ENCODE measurements around the gene SLC25A51.

Gene SLC25A51, protein sequence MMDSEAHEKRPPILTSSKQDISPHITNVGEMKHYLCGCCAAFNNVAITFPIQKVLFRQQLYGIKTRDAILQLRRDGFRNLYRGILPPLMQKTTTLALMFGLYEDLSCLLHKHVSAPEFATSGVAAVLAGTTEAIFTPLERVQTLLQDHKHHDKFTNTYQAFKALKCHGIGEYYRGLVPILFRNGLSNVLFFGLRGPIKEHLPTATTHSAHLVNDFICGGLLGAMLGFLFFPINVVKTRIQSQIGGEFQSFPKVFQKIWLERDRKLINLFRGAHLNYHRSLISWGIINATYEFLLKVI

DNA sequence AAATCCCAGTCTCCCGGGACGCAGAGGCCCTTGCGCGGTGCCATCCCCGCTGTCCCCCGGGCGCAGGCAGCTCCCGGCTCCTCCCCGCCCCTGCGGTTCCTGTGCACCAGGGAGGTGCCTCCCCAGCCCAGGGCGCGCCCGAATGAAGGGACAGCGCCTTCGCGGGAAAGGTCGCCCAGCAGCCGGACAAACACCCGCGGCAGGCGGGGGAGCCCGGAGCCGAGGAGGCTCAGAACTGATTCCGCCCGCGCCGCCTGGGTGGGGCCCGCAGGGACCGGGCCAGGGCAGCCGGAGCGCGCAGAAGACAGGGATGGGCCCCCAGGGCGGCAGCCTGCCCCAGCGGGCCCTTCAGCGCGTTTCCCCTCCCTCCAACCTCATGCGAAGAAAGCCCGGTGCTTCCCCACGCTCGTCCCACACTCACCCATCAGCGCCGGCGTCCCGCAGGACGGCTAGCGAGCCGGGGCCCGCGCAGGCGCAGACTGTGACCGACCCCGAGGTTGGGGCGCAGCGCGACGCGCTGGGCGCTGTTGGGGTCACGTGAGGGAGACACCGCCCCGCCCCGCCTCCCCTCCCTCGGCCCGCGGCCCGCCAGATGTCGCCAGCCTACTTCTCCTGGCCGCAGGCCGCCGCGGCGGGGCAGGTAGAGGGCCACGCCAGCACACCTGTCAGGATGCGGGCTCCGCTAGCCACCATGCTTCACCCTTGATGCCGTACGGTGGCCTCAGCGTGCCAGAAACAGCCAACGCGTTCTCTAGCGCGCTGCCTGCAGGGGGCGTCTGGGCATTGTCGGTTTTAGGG is at the start of gene SLC25A51:
TSS of gene SLC25A51 (minus strand) at position 481 of the 798 bp plus-strand sequence. CDS start 15,577 bp downstream, outside the sequence.
- DNase-seq, result peak; percentile 90

DNA sequence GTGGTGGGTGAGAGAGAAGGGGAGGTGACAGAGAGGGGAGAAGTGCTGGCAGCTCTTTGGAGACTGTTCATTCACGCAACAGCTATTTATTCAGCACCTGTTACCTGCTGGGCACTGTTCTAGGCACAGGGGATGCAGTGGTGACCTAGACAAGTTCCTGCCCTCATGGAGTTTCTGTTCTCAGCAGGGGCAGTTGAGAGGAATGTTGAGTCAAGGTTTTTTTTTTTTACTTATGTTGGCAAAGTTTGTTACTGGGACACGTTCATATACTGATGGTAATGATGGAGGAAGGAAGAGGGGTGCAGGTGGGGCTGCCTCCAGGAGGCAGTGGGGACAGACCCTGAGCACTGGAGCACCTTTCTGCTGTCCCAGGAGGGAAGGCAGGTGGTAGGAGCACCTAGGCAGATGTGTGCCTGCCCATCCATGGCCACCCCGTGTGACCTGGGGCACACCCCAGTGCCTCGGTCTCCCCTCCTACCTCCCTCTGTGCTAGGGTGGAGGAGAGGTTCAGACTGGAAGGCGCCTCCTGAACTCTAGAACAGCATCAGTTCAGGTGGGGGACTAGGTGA is 49.4 kb upstream of the SLC25A51 start:
- DNase-seq, result no peak

DNA sequence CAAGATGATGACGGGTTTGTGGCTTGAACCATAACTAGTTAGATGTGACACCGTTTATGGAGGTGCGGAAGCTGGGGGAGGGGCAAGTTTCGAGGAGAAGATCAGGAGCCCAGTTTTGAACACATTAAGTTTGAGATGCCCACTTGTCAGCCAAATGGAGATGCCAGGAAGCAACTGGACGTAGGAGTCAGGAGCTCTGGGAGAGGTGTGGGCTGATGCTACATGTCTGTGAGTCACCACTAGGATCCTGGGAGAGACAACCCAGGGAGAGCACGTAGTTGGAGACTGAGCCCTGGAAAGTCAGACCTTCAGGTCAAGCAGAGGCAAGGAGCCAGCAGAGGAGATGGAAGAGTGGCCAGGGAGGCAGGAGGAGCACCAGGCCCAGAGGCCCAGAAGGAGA is 48.8 kb upstream of the SLC25A51 start:
- no peak for DNase-seq

DNA sequence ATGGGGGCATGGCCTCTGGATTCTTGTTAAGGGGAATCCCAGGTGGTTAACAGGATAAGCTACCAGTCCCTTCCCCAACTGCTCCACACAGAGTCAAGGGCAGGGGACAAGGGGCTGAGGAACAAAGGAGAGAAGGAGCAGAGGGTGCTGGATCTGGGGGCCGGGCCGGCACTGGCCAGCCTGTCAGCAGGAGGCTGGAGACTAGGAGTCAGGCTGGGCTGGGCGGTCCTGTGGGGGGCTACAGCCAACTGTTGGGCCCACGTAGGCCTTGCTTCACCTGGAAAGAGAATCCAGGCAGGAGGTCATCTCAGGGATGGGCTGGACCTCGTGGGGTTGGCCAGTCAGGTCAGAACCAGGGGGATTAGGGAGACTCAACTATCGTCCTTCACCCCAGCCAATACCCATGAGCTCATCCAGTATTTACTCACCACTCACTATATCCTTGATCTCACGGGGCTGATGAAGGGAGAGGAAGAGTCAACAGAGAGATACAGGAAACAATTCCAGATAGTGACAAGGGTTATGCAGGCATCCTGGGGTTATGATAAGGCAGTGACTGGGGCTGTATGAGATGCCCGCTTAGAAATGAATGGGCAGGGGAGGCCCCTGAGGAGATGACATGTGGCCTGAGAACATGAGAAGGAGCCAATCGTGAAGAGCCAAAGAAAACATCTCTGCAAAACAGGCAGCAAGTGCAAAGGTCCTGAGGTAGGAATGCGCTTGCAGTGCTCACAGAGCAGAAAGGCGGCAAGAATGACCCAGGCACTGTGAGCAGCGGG is 47.9 kb upstream of the SLC25A51 start:
- DNase-seq, result no peak

DNA sequence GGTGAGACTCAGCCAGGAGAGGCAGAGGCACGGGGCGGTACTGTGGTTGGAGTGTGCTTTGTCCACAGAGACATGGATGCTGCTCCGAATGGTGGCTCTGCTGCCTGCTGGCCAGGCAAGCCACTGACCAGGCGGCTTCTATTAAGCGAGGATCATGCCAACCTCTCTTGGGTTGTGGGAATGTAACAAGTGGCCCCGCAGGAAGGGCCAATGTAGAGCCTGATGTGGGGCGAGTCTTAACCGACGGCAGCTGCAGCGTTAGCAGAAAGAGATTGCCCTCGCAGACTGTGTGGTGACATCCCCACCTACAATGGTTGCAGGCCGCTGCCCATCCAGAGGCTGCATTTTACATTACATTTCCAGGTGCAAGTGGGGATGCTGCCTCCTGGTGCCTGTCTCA is 46.6 kb upstream of the SLC25A51 start:
- DNase-seq, result no peak

DNA sequence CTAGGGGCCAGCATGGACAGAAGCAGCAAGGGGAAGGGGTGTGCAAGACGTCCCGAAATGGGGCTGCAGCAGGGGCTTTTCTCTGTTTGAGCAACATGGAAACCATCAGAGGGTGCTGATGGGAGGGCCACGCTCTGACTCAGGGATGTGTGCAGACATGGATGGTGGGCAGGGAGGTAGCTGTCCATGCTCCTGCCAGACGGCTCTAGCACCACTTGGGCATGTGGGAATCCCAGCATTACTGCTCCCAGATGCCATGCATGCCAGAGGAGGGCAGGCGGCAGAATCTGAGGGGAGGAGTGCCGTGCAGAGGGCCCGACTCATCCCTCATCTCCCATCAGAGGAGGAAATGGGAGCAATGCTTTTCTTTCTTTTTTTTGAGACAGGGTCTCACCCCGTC is 45.6 kb upstream of the SLC25A51 start:
- DNase-seq, result no peak

DNA sequence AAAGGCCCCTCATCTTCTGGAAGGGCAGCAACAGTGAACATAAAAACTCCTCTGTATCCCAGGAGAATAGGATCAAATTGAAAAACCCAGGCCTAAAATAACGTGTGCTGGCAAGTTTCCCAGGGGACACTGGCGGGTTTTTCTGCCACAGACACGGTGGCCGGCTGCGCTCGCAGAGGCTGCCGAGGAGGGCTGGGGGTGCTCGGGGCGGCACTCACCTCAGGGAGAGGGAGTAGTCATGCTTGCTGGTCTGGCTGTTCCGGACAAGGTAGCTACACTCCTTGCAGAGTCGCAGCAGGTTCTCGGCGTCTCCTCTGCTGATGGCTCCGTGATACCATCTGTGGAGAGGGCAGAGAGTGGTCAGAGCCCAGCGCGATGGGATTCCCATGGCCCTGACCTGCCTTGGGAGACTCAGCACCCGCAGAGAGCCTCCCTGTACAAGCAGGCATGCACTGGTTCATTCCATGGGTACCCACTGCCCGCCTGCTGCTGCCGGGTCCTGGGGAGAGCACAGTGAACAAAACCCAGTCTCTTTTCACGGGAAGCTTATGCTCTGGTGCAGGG is 44.6 kb upstream of the SLC25A51 start:
- DNase-seq, result no peak

DNA sequence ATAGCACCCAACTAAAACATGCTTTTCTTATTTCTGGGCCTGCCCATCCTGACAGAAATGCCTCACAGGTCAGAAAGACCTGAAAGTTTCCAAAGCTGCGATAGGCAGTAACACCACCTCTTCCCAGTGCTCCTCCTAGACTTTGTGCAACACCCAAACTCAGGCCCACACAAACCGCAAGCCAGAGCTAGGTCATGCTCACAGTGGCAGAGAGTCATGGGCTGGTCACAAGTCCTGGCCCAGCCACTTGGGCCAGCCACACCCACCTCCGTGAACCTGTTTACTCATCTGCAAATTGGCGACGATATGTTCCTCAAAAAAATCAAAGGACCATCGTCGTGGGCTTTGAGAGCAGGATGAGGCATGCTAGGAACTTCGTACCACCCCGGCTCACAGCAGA is 44.0 kb upstream of the SLC25A51 start:
- DNase-seq, result no peak

DNA sequence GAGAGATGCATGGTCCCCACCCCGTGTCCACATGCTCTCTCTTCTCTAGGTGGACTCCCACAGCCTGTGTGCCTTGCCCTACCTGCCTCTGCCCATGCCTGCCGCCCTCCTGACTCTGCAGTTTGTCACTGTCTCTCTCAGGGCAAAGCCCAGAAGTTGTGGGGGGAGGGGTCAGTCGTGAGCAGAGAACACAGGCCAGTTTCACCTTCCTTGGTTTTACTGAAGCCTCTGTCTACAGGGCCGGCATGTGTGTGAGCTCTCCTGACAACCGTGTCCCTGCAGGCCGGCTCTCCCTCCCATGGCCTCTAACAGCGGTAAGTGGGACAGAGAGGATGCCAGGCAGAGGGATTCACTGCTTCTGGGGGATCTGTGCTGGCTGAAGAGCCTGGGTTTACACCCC is 43.5 kb upstream of the SLC25A51 start:
- no peak for DNase-seq

DNA sequence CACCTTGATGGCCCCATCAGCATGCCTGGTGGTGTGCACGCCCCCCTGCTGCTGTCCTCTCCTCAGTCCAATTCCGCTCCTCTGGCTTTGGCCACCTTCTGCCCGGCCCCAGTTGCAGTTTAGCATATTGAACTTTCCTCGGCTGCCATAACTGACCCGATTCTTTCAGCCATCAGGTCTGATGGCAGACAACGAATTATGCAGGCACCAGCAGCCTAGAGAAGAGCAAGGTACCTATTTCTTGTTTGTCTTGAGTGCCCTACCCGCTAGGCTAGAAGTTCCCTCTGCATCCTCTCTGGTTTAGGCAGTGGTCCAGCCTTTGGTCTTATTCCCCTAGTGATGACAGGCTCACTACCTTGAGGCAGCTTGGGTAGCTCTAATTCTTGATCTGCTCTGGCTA is 43.0 kb upstream of the SLC25A51 start:
- no peak for DNase-seq

DNA sequence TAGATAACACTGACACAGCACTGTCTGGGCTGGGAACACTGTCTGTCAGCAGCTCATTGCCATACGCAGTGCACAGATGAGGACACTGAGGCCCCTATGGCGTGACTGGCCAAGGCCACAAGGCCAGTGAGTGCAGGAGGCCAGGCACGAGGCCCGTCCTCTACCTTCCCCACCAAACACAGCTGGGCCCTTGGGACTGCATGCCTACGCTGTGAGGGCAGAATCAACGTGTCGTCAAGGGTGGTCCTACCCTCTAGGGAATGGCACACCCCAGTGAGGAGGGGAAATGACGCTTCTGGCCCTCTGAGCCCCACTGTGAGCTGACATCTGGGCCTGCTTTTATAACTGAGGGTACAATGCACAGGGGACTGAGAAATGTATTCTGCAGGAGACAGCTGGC is 42.1 kb upstream of the SLC25A51 start:
- no peak for DNase-seq

DNA sequence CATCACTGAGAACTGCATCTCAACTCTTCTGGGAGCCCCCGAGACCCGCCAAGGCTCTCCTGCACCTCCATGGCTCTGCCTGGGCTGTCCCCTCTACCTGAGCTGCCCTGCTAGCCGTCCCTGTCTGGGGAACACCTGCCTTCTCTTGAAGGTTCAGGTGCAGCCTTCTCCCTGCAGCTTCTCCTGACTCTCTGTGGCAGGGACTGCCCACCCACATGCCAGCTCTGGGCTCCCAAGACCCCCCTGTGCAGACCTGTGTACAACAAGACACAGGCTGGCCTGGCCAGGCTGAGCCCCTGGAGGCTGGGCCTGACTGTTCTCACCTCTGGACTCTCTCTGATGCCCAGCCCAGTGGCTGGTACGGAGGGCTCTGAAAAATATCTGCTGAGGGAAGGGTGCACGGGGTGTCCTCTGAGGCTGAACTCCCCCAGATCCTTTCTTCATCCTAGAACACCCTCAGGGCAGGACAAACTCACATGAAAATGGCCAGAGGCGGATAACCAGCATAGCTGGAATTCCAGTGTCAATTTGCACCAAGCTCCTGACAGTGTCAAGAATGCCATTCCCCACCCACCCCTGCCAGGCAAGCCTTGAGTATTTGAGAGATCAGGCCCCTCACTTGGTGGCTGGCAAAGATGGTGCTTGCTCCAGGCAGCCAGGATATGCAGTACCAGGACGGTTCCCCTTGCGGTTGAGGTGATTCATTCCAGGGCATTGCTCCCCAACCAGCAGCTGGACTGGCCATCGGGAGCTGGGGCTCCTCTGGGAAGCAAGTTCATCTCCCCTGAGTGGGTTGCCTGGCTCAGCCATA is 40.9 kb upstream of the SLC25A51 start:
- DNase-seq, result no peak

DNA sequence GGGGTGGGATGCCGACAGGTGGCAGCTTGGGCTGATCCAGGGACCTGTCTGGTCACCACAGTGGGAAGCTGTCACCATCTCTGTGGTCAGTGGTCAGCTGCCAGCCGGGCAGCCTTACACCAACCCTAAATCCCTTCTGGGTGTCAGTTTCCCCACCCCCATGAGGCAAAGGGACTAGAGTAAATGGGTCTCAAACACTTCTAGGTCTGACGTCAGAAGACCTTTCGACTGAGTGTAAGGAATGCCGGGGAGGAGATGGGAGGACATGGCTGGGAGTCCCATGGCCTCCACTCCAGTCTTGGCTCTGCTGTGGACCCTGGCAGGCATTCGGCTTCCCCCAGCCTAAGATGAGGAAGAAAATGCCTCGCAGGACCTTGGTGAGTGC is 40.3 kb upstream of the SLC25A51 start:
- no peak for DNase-seq

DNA sequence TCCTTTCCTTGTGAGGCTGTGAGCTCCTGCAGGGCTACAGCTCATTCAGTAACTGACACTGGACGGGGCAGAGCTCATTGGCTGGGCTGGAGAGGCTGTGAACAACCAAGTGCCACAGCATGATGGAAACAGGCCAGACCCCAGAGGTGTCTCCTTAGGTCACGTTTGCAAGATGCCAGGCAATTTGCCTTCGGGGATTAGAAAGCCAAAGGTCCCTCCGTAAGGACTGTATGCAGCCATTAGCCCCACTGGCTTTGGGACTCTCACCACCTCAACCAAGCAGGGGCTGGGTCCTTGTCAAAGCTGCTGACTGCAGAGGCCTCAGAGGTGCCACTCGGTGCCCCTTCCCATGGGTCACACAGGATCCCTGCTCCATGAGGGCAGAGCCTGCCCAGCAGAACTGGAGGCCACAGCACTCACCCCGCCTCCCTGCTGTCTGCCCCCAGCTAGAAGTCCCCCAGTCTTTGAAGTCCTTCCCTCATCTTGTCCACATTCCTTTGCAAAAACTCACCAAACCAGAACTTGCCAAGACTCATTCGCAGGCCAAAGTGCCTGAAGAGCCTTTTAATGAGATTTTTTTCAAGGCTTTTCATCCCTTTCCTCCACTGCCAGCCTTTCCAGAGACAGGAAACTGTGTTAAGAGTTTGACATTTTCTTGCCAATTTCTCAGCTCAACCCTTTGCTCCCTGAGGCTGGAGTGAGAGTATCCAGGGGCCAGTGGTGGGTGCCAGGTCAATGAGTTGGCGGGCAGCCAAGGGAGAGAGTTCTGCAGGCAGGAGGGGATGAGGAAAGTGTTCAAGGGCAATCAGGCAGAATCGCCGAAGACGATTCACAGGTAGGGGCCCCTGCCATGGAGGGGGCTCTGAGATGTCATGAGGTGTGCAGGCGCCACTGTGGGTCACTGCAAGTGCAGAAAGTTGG is 39.7 kb upstream of the SLC25A51 start:
- DNase-seq, result no peak

DNA sequence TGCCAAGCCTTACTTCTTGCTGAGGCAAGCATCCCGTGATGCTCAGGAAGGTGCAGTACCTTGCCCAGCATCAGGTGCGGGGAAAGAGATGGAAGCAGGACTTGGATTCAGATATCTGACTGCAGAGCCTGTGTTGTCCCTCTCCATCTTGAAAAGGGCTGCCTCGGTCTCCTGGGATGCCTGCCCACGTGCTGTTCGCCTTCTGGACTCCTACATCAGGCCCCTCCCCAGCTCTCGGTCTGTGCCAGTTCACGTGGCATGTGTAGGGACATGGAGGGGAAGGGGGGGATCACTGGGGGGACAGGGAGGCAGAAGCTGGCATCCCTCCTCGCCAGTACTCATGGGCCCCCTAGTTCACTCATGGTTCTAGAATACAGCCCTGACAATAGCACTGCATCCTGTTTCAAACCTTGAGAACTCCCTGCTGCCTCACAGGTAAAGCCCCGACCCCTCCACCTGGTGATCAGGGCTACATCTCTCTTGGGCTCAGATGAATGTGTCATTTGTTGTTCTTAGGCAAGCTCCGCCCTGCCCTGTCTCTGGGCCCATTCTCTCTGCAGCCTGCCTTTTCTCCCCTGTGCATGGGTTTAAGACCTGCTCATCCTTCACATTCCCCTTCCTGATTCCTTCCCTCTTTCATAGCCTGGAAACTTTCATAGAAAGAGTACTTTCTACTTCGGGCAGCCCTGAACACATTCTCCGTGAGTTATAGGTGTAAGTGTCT is 38.9 kb upstream of the SLC25A51 start:
- DNase-seq, result no peak

DNA sequence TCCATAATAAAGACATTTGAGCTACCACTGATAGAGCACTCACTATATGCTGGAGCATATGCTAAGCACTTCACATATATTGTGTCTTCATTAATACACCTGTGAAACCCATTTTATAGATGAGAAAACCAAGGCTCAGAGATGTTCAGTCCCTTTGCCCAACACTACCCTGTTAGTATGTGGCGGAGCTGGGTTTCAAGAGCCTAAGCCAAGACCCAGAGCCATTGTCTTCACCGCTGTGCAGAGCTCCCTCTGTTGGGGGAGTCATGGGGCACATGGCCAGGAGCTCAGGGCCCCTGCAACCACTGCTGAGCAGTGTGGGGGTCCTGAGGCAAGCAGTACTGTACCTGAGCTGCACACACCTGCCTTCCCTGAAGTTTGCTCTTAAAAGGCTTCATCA is 37.3 kb upstream of the SLC25A51 start:
- DNase-seq, result no peak

DNA sequence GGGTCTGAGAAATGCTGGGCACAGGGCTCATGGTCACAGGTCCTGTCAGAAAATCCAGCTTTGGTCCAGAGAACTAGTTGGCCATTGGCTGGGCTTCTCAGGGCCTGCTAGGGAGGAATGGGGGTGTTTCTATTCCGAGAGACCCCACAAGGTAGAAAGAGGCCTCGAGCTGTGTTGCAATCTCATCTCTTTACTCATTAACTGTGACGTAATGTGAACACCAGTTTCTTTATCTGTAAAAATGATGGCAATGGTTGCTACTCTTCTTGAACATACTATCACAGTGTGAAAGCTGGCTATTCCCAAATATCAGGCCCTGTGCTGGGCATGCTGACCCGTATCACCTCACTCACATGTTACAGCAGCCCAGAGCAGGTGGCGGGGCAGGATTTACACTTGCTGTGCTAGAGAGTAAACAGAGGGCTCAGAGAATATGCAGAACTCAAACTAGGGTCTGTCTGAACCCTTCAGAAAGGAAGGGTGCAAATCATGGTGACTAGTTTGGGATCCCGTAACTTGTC is 35.7 kb upstream of the SLC25A51 start:
- no peak for DNase-seq

DNA sequence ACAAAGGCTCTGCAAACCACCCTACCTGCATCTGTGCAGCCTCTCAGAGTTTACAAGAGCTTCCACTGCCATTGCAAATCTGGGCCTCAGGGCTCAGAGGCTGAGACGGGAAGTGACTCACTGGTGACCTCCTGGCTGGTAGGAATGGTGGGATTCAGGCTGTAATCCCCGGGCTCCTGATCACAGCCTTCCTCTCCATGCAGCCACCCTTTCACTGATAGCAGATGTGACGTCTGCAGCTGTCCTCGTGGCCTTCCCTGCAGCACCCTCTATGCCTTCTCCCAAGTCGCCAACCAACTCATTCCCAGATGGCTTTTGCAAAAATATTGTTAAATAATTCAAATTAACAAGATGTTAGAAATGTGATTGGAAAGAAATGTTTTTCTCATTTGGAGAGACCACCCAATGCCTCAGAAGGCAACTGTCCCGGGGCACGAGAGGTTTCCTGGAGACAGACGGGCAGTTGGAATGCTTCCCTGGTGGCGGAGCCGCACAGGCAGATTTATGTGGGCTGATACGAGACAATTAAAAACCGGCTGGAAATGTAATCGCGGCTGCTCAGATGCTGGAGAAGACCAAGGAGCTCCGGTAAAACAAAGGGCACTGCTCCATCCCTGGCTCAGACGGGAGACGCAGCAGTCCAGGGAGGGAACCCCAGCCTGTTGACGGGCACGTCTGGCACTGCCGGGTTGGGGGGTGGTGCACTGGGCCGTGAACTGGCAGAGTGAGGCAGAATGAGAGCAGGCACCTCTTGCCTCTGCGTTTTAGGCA is 34.4 kb upstream of the SLC25A51 start:
- no peak for DNase-seq

DNA sequence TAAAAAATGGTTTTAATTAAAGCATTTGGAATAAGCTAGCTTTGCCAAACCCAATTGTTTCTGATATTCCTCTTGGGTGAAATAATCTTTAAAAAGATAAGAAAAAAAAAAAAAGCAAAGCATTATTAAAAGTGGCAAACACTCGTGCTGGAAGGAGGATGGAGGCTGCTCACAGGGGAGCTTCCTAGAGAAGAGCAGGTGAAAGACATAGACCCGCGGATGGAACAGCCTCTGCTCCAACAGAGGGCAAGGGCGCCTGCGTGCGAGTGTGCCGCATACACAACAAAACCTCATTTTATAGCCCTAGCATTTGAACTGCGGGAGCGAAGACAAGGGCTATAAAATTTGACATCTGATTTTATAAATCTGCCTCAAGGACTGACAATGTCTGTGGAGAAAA is 33.4 kb upstream of the SLC25A51 start:
- no peak for DNase-seq

Measured in GDM1 (cell line).